Tibial nerve (tissue), 3 donors: Measurements from ENCODE around the gene LPCAT3.

Source experiments
- POLR2A ChIP-seq, 2 donors: fragments of 450-650 bp; IDR thresholded peaks; one replicate each; pipeline ENCODE4 v1.6.1; 2017; ENCODE audit warnings: antibody characterized with exemption in 2 of 2, mild to moderate bottlenecking in 2 of 2, moderate library complexity in 2 of 2
- TF ChIP-seq, protein P1 (sequence below), 5 experiments: fragments of 200-600 bp in 3 of 5; fragments of 450-650 bp in 2 of 5; sonication (generic) in 3 of 5; IDR thresholded peaks; one replicate each; pipeline ENCODE4 v1.5.1; 2016 to 2019; ENCODE audit warnings: antibody characterized with exemption in 5 of 5, mild to moderate bottlenecking in 3 of 5, moderate library complexity in 2 of 5

- TF ChIP-seq POLR2A (IDR thresholded peaks at IDR 0.05) = no peak
- TF ChIP-seq, protein P1, sequence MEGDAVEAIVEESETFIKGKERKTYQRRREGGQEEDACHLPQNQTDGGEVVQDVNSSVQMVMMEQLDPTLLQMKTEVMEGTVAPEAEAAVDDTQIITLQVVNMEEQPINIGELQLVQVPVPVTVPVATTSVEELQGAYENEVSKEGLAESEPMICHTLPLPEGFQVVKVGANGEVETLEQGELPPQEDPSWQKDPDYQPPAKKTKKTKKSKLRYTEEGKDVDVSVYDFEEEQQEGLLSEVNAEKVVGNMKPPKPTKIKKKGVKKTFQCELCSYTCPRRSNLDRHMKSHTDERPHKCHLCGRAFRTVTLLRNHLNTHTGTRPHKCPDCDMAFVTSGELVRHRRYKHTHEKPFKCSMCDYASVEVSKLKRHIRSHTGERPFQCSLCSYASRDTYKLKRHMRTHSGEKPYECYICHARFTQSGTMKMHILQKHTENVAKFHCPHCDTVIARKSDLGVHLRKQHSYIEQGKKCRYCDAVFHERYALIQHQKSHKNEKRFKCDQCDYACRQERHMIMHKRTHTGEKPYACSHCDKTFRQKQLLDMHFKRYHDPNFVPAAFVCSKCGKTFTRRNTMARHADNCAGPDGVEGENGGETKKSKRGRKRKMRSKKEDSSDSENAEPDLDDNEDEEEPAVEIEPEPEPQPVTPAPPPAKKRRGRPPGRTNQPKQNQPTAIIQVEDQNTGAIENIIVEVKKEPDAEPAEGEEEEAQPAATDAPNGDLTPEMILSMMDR (IDR thresholded peaks at IDR 0.05) = no peak
Observed at GRCh38 chr12:6936194-6936635, 82.1 kb downstream of the LPCAT3 start.
